Endodermal cell (in vitro differentiated cells): Measurements from ENCODE around the gene CPSF4. TPM values are rescaled to one million over a fixed set of nuclear protein-coding genes. Genes with fewer than 3 reads are reported as not detected.

ENCODE experiments used
- DNase-seq: peaks from one replicate; pipeline ENCODE4 v3.0.0-alpha.2; 2017
- H3K27ac ChIP-seq: 2 replicates; pipeline ENCODE4 v1.5.1; 2013; ENCODE audit warnings: mild to moderate bottlenecking, low read depth, low read length, moderate library complexity
- H3K27me3 ChIP-seq: 2 replicates; pipeline ENCODE4 v1.6.1; 2013; ENCODE audit warnings: mild to moderate bottlenecking, low read length, moderate library complexity; ENCODE audit not compliant: insufficient read depth, control insufficient read depth, poor library complexity, severe bottlenecking
- H3K36me3 ChIP-seq: 2 replicates; pipeline ENCODE4 v1.7.0; 2013; ENCODE audit warnings: mild to moderate bottlenecking, low read length, moderate library complexity; ENCODE audit not compliant: control insufficient read depth, insufficient read depth
- H3K4me1 ChIP-seq: one replicate; pipeline ENCODE4 v1.7.0; 2013; ENCODE audit warnings: low read length; ENCODE audit not compliant: control insufficient read depth, insufficient read depth
- H3K4me3 ChIP-seq: 2 replicates; pipeline ENCODE4 v1.5.1; 2013; ENCODE audit warnings: mild to moderate bottlenecking, low read length, moderate library complexity
- H3K9ac ChIP-seq: 2 replicates; pipeline ENCODE4 v1.6.1; 2013; ENCODE audit warnings: mild to moderate bottlenecking, low read length, moderate library complexity; ENCODE audit not compliant: poor library complexity, severe bottlenecking; ENCODE audit errors: extremely low read depth
- H3K9me3 ChIP-seq: 2 replicates; pipeline ENCODE4 v1.6.1; 2013; ENCODE audit warnings: mild to moderate bottlenecking, low read length, moderate library complexity; ENCODE audit not compliant: control insufficient read depth
- H3K27ac Mint-ChIP-seq: 2 replicates; pipeline ENCODE4 v1.8.0; 2020; ENCODE audit warnings: mixed read lengths
- H3K27me3 Mint-ChIP-seq: 2 replicates; pipeline ENCODE4 v1.8.0; 2021; ENCODE audit warnings: mild to moderate bottlenecking, mixed read lengths; ENCODE audit not compliant: insufficient read depth
- H3K36me3 Mint-ChIP-seq: 2 replicates; pipeline ENCODE4 v1.8.0; 2020; ENCODE audit warnings: low read depth, mixed read lengths
- H3K4me1 Mint-ChIP-seq: 2 replicates; pipeline ENCODE4 v1.8.0; 2020; ENCODE audit warnings: mixed read lengths
- H3K4me3 Mint-ChIP-seq: 2 replicates; pipeline ENCODE4 v1.8.0; 2020; ENCODE audit warnings: mild to moderate bottlenecking, moderate library complexity, mixed read lengths
- H3K9me3 Mint-ChIP-seq: 2 replicates; pipeline ENCODE4 v1.8.0; 2020; ENCODE audit warnings: mild to moderate bottlenecking, mixed read lengths
- CTCF ChIP-seq: fragments of 200-600 bp; sonication (generic); conservative IDR thresholded peaks from 2 replicates; pipeline ENCODE4 v1.5.0; 2021; ENCODE audit warnings: antibody characterized with exemption, mild to moderate bottlenecking
- WGBS, 2 experiments: methylation state at CpG; one replicate each; pipeline versions ENCODE4 v1.1.5 to v1.1.7; 2013; ENCODE audit warnings: missing lambda C conversion rate in 2 of 2, mixed read lengths in 1 of 2; ENCODE audit not compliant: insufficient coverage in 1 of 2, insufficient read length in 1 of 2; 5-methylcytosine and 5-hydroxymethylcytosine counted together
- total RNA-seq, 2 donors: library from RNA; stranded (reverse); fragmentation: NEBNext Ultra II Directional in 1 of 2; extraction: Animal tissue kit (Norgen Biotek cat#: 25700) in 1 of 2; gene quantifications; 2 replicates in 1 of 2; 3 replicates in 1 of 2; pipeline ENCODE4 v1.2.1, GENCODE V29; 2021

Gene CPSF4
- total RNA-seq, 2 donors from 2014 or later = 87.3 to 126 TPM

DNA sequence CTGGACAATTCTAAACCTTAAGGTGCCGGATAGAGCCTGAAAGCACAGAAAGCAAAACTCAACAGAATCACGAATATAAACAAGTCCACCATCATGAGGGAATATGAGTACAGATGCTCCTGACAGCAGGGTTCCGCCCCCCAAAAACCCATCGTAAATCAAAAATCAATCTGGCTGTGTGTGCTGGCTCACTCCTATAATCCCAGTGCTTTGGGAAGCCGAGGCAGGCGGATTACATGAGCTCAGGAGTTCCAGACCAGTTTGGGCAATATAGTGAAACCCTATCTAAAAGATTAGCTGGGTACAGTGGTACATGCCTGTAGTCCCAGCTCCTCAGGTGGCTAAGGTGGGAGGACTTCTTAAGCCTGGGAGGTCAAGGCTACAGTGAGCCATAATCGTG lies 17.8 kb upstream of the CPSF4 start:
- Mint-ChIP-seq H3K27ac (no peak overlapping the region), H3K36me3 (peaks cover 89% of the 10 kb centered on the region), H3K4me1 (no peaks in the 10 kb centered on the region), H3K9me3 (no peaks in the 10 kb centered on the region), H3K27me3 (no peaks in the 10 kb centered on the region), H3K4me3 (no peak overlapping the region)
- H3K27me3 ChIP-seq = no peaks in the 10 kb centered on the region
- no peaks in the 10 kb centered on the region for H3K9me3 ChIP-seq
- H3K36me3 ChIP-seq = peaks cover 89% of the 10 kb centered on the region
- H3K4me3 ChIP-seq = no peak overlapping the region
- no peaks in the 10 kb centered on the region for H3K4me1 ChIP-seq
- no peak for DNase-seq
- no peak overlapping the region for H3K9ac ChIP-seq
- WGBS, 2 experiments = 94% methylated on average over 7 of the region's 7 CpGs
- H3K27ac ChIP-seq = no peak overlapping the region
- TF ChIP-seq CTCF = no peak

DNA sequence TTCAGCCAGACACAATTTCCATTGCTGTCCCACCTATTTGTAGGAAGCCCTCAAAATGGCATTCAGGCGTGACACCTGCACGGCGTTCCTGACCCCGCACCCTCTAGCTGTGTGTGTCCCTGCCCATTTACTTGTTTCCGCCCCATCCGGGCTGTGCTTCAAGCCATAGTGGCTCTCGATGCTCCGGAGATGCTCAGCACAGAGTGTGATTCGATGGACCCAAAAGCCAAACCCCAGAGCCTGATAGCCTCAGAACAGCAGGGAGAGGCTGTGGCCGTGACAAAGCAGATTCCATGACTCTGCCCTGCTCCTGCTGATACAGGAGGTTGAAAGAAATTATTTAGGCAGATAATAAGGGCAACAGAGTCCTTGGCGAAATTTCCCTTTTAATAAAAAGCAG lies 16.6 kb upstream of the CPSF4 start:
- no peak for DNase-seq
- Histone ChIP-seq H3K4me1 (no peaks in the 10 kb centered on the region), H3K4me3 (no peak overlapping the region), H3K36me3 (peaks cover 77% of the 10 kb centered on the region), H3K27ac (no peak overlapping the region), H3K27me3 (no peaks in the 10 kb centered on the region), H3K9me3 (no peaks in the 10 kb centered on the region), H3K9ac (no peak overlapping the region)
- Mint-ChIP-seq H3K4me1 (no peaks in the 10 kb centered on the region), H3K27me3 (no peaks in the 10 kb centered on the region), H3K27ac (peak overlapping the region; percentile 76), H3K4me3 (no peak overlapping the region), H3K36me3 (peaks cover 82% of the 10 kb centered on the region), H3K9me3 (no peaks in the 10 kb centered on the region)
- 93 to 95% methylated on average over 11 of the region's 11 CpGs for WGBS, 2 experiments
- no peak for TF ChIP-seq CTCF

GRCh38 chr7:99422625-99423024 lies 16.1 kb upstream of the CPSF4 start:
- no peaks in the 10 kb centered on the region for H3K27me3 Mint-ChIP-seq
- no peak overlapping the region for H3K4me3 ChIP-seq
- no peak overlapping the region for H3K9ac ChIP-seq
- no peak for TF ChIP-seq CTCF
- peaks cover 78% of the 10 kb centered on the region for H3K36me3 Mint-ChIP-seq
- H3K4me1 Mint-ChIP-seq = no peaks in the 10 kb centered on the region
- H3K27ac ChIP-seq = no peak overlapping the region
- peaks cover 72% of the 10 kb centered on the region for H3K36me3 ChIP-seq
- H3K27me3 ChIP-seq = no peaks in the 10 kb centered on the region
- no peaks in the 10 kb centered on the region for H3K9me3 Mint-ChIP-seq
- H3K4me3 Mint-ChIP-seq = no peak overlapping the region
- DNase-seq = no peak
- H3K4me1 ChIP-seq = no peaks in the 10 kb centered on the region
- no peaks in the 10 kb centered on the region for H3K9me3 ChIP-seq
- WGBS, 2 experiments = 89 to 94% methylated on average over 4 to 5 of the region's 5 CpGs
- no peak overlapping the region for H3K27ac Mint-ChIP-seq
